SH-SY5Y (cell line): ENCODE results near the gene RNF112.

Source experiments
- GATA2 ChIP-seq: IDR thresholded peaks from 2 replicates; pipeline ENCODE4 v1.6.1; 2011; ENCODE audit warnings: mild to moderate bottlenecking, low read depth, low read length
- GATA3 ChIP-seq: IDR thresholded peaks from 2 replicates; pipeline ENCODE4 v1.6.1; 2011; ENCODE audit warnings: low read depth, mild to moderate bottlenecking, low read length, moderate library complexity

DNA sequence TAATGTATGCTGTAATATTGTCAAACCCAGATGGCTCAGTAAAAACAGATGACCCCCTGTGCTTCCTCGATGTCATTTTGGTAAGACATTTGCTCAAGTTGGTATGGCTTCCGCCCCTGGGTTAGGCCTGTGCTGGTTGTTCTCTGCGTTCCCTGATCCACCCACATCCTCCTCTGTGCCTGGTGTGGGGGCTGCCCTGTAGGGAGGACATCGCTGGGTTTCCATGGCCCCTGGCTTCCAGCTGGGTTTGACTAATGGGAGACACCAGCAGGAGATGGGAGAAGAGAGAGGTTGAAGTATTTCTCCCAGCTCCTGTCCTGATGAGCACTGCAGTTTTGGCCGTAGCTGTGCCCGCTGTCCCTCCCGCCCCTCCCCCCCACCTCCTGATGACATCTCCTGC is 19.6 kb upstream of the RNF112 start:
- TF ChIP-seq GATA2 (no peak), GATA3 (no peak)
